ENCODE data around the gene RNU7-1.

GRCh38 chr12:6941267-6941666 lies 2.3 kb upstream of the RNU7-1 start:
- TF ChIP-seq REST (IDR thresholded peaks at IDR 0.05; ENCODE audit: insufficient read depth in 1 of 2, low read depth in 2 of 2, low read length in 2 of 2) = no peak
- TF ChIP-seq SIN3A (IDR thresholded peaks at IDR 0.05; ENCODE audit: borderline replicate concordance, insufficient read depth, low read length) = no peak
- TF ChIP-seq TAF1 (IDR thresholded peaks at IDR 0.05; ENCODE audit: borderline replicate concordance, insufficient read depth, low read length) = no peak
